B cell (primary cell): Measurements from ENCODE around the gene MTHFS. TPM values are rescaled to one million over a fixed set of nuclear protein-coding genes. Genes with fewer than 3 reads are reported as not detected.

ENCODE experiments used
- ATAC-seq: fragments of 200-7000 bp; cut with Tn5 transposase; one replicate; pipeline ENCODE4 v1.10.0; 2021; ENCODE audit warnings: low read depth, mild to moderate bottlenecking, moderate number of reproducible peaks, moderate library complexity
- CTCF ChIA-PET: fragments of 350-600 bp; sonication (Branson Sonifier 250); formaldehyde crosslinking; loops from one replicate; lab custom pipeline; 2021; ENCODE audit warnings: antibody characterized with exemption, inconsistent platforms; lab: Charles Lee
- POLR2A ChIA-PET: fragments of 350-600 bp; sonication (Branson Sonifier 250); formaldehyde crosslinking; loops from one replicate; lab custom pipeline; 2021; ENCODE audit warnings: antibody characterized with exemption; lab: Charles Lee
- DNase-seq: peaks from one replicate; pipeline ENCODE4 v3.0.0; 2013
- H2AFZ ChIP-seq: 2 replicates; pipeline ENCODE4 v1.6.1; 2012; ENCODE audit warnings: mild to moderate bottlenecking, low read depth, low read length; ENCODE audit not compliant: insufficient read depth, poor library complexity, severe bottlenecking
- H3K27ac ChIP-seq, 2 donors: 1 replicate in 1 of 2; 2 replicates in 1 of 2; pipeline ENCODE4 v1.5.1; 2012 to 2013; ENCODE audit warnings: low read length in 2 of 2, mild to moderate bottlenecking in 2 of 2, moderate library complexity in 1 of 2
- H3K27me3 ChIP-seq, 4 experiments: fragments of 200-600 bp in 1 of 4; sonication (generic) in 1 of 4; replicated peaks in 1 of 4; 1 replicate in 2 of 4; 2 replicates in 2 of 4; pipeline versions ENCODE4 v1.6.1 to v1.7.0; 2013 to 2016; ENCODE audit warnings: low read length in 3 of 4, mild to moderate bottlenecking in 2 of 4, mixed read lengths in 1 of 4, moderate library complexity in 1 of 4; ENCODE audit not compliant: insufficient read depth in 4 of 4, control insufficient read depth in 3 of 4; ENCODE audit errors: control extremely low read depth in 1 of 4
- H3K36me3 ChIP-seq, 2 experiments: replicated peaks in 1 of 2; 1 replicate in 1 of 2; 2 replicates in 1 of 2; pipeline versions ENCODE4 v1.6.1 to v1.7.1; 2013; ENCODE audit warnings: low read length in 1 of 2; ENCODE audit not compliant: insufficient read depth in 2 of 2, control insufficient read depth in 1 of 2; ENCODE audit errors: control extremely low read depth in 1 of 2, extremely low read depth in 1 of 2
- H3K4me1 ChIP-seq, 2 donors: fragments of 200-600 bp in 1 of 2; sonication (generic) in 1 of 2; 1 replicate in 1 of 2; 2 replicates in 1 of 2; pipeline versions ENCODE4 v1.5.1 to v1.6.1; 2013 to 2017; ENCODE audit warnings: low read length in 2 of 2; ENCODE audit not compliant: control insufficient read depth in 2 of 2, insufficient read depth in 2 of 2
- H3K4me2 ChIP-seq: replicated peaks from 2 replicates; pipeline ENCODE3; 2012; ENCODE audit warnings: mild to moderate bottlenecking, low read depth, low read length; ENCODE audit not compliant: poor library complexity, severe bottlenecking
- H3K4me3 ChIP-seq, 5 experiments: fragments of 200-600 bp in 1 of 5; sonication (generic) in 1 of 5; 1 replicate in 3 of 5; 2 replicates in 2 of 5; pipeline versions ENCODE4 v1.5.1 to v1.7.0; 2011 to 2016; ENCODE audit warnings: low read length in 4 of 5, mild to moderate bottlenecking in 4 of 5, low read depth in 2 of 5, control low read depth in 1 of 5, moderate library complexity in 1 of 5; ENCODE audit not compliant: insufficient read depth in 1 of 5; ENCODE audit errors: control extremely low read depth in 1 of 5, extremely low read depth in 1 of 5
- H3K79me2 ChIP-seq: fragments of 200-600 bp; sonication (generic); one replicate; pipeline ENCODE4 v1.6.0; 2016; ENCODE audit warnings: low read length; ENCODE audit not compliant: control insufficient read depth, insufficient read depth
- H3K9ac ChIP-seq: fragments of 200-600 bp; sonication (generic); 2 replicates; pipeline ENCODE4 v1.6.1; 2017; ENCODE audit warnings: mild to moderate bottlenecking, low read length, moderate library complexity
- H3K9me3 ChIP-seq, 3 donors: one replicate each; pipeline versions ENCODE4 v1.6.1 to v1.7.1; 2013; ENCODE audit warnings: low read length in 2 of 3; ENCODE audit not compliant: control insufficient read depth in 2 of 3, insufficient read depth in 1 of 3; ENCODE audit errors: control extremely low read depth in 1 of 3
- H4K20me1 ChIP-seq: 2 replicates; pipeline ENCODE4 v1.6.0; 2012; ENCODE audit warnings: mild to moderate bottlenecking, low read length; ENCODE audit not compliant: insufficient read depth, control insufficient read depth, poor library complexity, severe bottlenecking
- H3K27ac Mint-ChIP-seq: one replicate; pipeline ENCODE4 v1.8.0; 2021; ENCODE audit warnings: mixed read lengths
- H3K27me3 Mint-ChIP-seq: one replicate; pipeline ENCODE4 v1.8.0; 2021; ENCODE audit warnings: mixed read lengths
- H3K4me1 Mint-ChIP-seq: one replicate; pipeline ENCODE4 v1.8.0; 2021; ENCODE audit warnings: mixed read lengths
- H3K4me3 Mint-ChIP-seq: one replicate; pipeline ENCODE4 v1.8.0; 2021; ENCODE audit warnings: mixed read lengths
- H3K9me3 Mint-ChIP-seq: one replicate; pipeline ENCODE4 v1.8.0; 2022; ENCODE audit warnings: mixed read lengths; ENCODE audit not compliant: insufficient read depth
- CTCF ChIP-seq: fragments of 200-600 bp; IDR thresholded peaks from one replicate; pipeline ENCODE4 v1.8.0; 2022; ENCODE audit warnings: antibody characterized with exemption, mild to moderate bottlenecking
- EZH2 ChIP-seq: IDR thresholded peaks from 2 replicates; pipeline ENCODE4 v1.6.1; 2012; ENCODE audit warnings: borderline replicate concordance, low read depth, mild to moderate bottlenecking, moderate library complexity, low read length; ENCODE audit not compliant: insufficient read depth, poor library complexity, severe bottlenecking
- WGBS: methylation state at CpG from one replicate; pipeline ENCODE4 v1.1.5; 2013; ENCODE audit warnings: missing lambda C conversion rate; ENCODE audit not compliant: insufficient coverage; 5-methylcytosine and 5-hydroxymethylcytosine counted together
- intact Hi-C: fragments of 100-400 bp; cut with micrococcal nuclease; formaldehyde crosslinking; loops from one replicate; pipeline ENCODE4 v1.10.0; 2022
- polyA plus RNA-seq: library from polyadenylated mRNA; depleted of rRNA; stranded (reverse); fragments of >200 nt; gene quantifications from 2 replicates; pipeline ENCODE4 v1.2.3, GENCODE V29; 2012
- total RNA-seq, 2 donors: library from RNA; stranded (reverse); fragments of 120-200 nt in 1 of 2; gene quantifications; 1 replicate in 1 of 2; 2 replicates in 1 of 2; pipeline versions ENCODE4 v1.2.3 to v1.2.4, GENCODE V29; 2013 to 2022

MTHFS gene
- total and polyA plus RNA-seq, 2 donors (not counting 1 experiment from before 2014, with no cell fraction given), result 20.1 to 20.9 TPM

DNA sequence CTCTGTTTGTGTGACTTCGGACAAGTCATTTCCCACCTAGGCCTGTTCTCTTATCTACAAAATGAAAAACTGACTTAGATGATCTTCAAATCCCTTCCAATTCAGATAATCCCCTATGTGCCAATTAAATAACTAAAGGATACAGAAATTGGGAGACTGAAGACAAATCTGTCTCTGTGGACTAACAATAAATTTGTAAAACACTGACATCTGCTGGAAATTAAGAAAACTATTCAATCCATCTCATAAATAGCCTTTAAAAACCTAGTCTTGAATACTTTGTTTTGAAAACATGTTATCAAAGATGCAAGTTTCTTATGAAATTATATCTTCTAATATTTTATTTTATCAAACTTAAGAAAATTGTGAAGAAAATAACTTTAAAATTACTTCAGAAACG is 38.3 kb downstream of the MTHFS start:
- Histone ChIP-seq H3K4me3 (no peak overlapping the region), H3K4me1 (peaks cover 0 to 3% of the 10 kb centered on the region in 2 donors), H3K79me2 (peaks cover 13% of the 10 kb centered on the region), H2AFZ (no peak overlapping the region), H3K27me3 (no peaks in the 10 kb centered on the region), H3K9me3 (no peaks in the 10 kb centered on the region), H3K27ac (no peak overlapping the region), H4K20me1 (peaks cover 5% of the 10 kb centered on the region), H3K4me2 (no peak overlapping the region), H3K9ac (no peak overlapping the region), H3K36me3 (peaks cover 5 to 19% of the 10 kb centered on the region in 2 experiments)
- ChIA-PET CTCF (interaction anchor here (0.9 to 1.6 kb wide), 3 partner anchors 9 to 24 kb away, joined by 3 read pairs; no protein-coding TSS in a partner anchor), POLR2A (no interaction called here)
- Mint-ChIP-seq H3K9me3 (no peaks in the 10 kb centered on the region), H3K27ac (no peak overlapping the region), H3K27me3 (no peaks in the 10 kb centered on the region), H3K4me1 (peaks cover 17% of the 10 kb centered on the region), H3K4me3 (no peak overlapping the region)
- WGBS, result no CpG with 5 or more reads among the region's 2 CpGs
- ATAC-seq, result no peak
- intact Hi-C loops, result no loop called here
- TF ChIP-seq EZH2, result no peak
- TF ChIP-seq CTCF, result no peak
- no peak for DNase-seq

GRCh38 chr15:79853492-79854328 is 43.1 kb downstream of the MTHFS start:
- Mint-ChIP-seq H3K4me1 (peaks cover 29% of the 10 kb centered on the region), H3K27ac (no peak overlapping the region), H3K4me3 (no peak overlapping the region), H3K9me3 (no peaks in the 10 kb centered on the region), H3K27me3 (no peaks in the 10 kb centered on the region)
- H3K27me3 ChIP-seq, result no peaks in the 10 kb centered on the region
- intact Hi-C loops, result loop anchor here (1.0 kb wide), 3 partner anchors 140 to 472 kb away; no protein-coding TSS in a partner anchor
- H3K4me2 ChIP-seq, result no peak overlapping the region
- DNase-seq (peak; percentile 73), ATAC-seq (peak; percentile 97)
- peaks cover 7 to 8% of the 10 kb centered on the region in 2 donors for H3K4me1 ChIP-seq
- H3K36me3 ChIP-seq, result peaks cover 8 to 17% of the 10 kb centered on the region in 2 experiments
- no peak overlapping the region for H2AFZ ChIP-seq
- H3K9me3 ChIP-seq, result no peaks in the 10 kb centered on the region
- WGBS, result 58% methylated on average over 5 of the region's 8 CpGs
- H3K79me2 ChIP-seq, result peaks cover 20% of the 10 kb centered on the region
- no peaks in the 10 kb centered on the region for H4K20me1 ChIP-seq
- ChIA-PET POLR2A (no interaction called here), CTCF (interaction anchor here (0.6 to 7.4 kb wide), 45 partner anchors 10 to 669 kb away, joined by 3 to 85 read pairs (median 3); partner anchors contain the start of gene MTHFS)
- H3K27ac ChIP-seq, result no peak overlapping the region
- no peak overlapping the region for H3K9ac ChIP-seq
- no peak for TF ChIP-seq EZH2
- peak; percentile 98 for TF ChIP-seq CTCF
- H3K4me3 ChIP-seq, result no peak overlapping the region
